CD14-positive monocyte (primary cell): ENCODE results near the gene CDKN2A. TPM values are rescaled to one million over a fixed set of nuclear protein-coding genes. Genes with fewer than 3 reads are reported as not detected.

Source experiments
- DNase-seq, 3 donors: peaks; one replicate each; pipeline ENCODE4 v3.0.0-alpha.2; 2011 to 2022
- H2AFZ ChIP-seq: 2 replicates; pipeline ENCODE4 v1.6.0; 2012; ENCODE audit warnings: mild to moderate bottlenecking, low read depth, low read length, inconsistent platforms; ENCODE audit not compliant: insufficient read depth, poor library complexity, severe bottlenecking
- H3K27ac ChIP-seq, 2 donors: 1 replicate in 1 of 2; 2 replicates in 1 of 2; pipeline ENCODE4 v1.5.1; 2012 to 2013; ENCODE audit warnings: low read length in 2 of 2, control low read depth in 1 of 2, inconsistent platforms in 1 of 2, low read depth in 1 of 2, mild to moderate bottlenecking in 1 of 2
- H3K27me3 ChIP-seq, 2 donors: one replicate each; pipeline versions ENCODE4 v1.6.0 to v1.6.1; 2011 to 2013; ENCODE audit warnings: low read length in 2 of 2; ENCODE audit not compliant: control insufficient read depth in 2 of 2, insufficient read depth in 2 of 2
- H3K36me3 ChIP-seq, 2 donors: replicated peaks in 1 of 2; 1 replicate in 1 of 2; 2 replicates in 1 of 2; pipeline versions ENCODE4 v1.5.1 to v1.6.1; 2012 to 2013; ENCODE audit warnings: low read length in 2 of 2, control low read depth in 1 of 2, inconsistent platforms in 1 of 2, mild to moderate bottlenecking in 1 of 2; ENCODE audit not compliant: insufficient read depth in 2 of 2, control insufficient read depth in 1 of 2
- H3K4me1 ChIP-seq, 2 donors: 1 replicate in 1 of 2; 2 replicates in 1 of 2; pipeline versions ENCODE4 v1.5.1 to v1.6.1; 2012 to 2013; ENCODE audit warnings: low read length in 2 of 2, control low read depth in 1 of 2, inconsistent platforms in 1 of 2, mild to moderate bottlenecking in 1 of 2, moderate library complexity in 1 of 2; ENCODE audit not compliant: insufficient read depth in 2 of 2, control insufficient read depth in 1 of 2
- H3K4me2 ChIP-seq: replicated peaks from 2 replicates; pipeline ENCODE3; 2012; ENCODE audit warnings: low read length, moderate library complexity, mild to moderate bottlenecking; ENCODE audit not compliant: poor library complexity, severe bottlenecking; ENCODE audit errors: extremely low read depth
- H3K4me3 ChIP-seq, 3 experiments: fragments of 200-600 bp in 1 of 3; sonication (generic) in 1 of 3; replicated peaks in 1 of 3; 1 replicate in 2 of 3; 2 replicates in 1 of 3; pipeline ENCODE4 v1.5.1; 2011 to 2013; ENCODE audit warnings: low read length in 3 of 3, mild to moderate bottlenecking in 3 of 3, control low read depth in 2 of 3, low read depth in 2 of 3, inconsistent platforms in 1 of 3, moderate library complexity in 1 of 3
- H3K79me2 ChIP-seq: 2 replicates; pipeline ENCODE4 v1.6.0; 2012; ENCODE audit warnings: mild to moderate bottlenecking, control low read depth, inconsistent platforms, low read length, moderate library complexity; ENCODE audit not compliant: insufficient read depth
- H3K9ac ChIP-seq: 2 replicates; pipeline ENCODE4 v1.6.0; 2017; ENCODE audit warnings: low read length, mild to moderate bottlenecking; ENCODE audit not compliant: insufficient read depth, poor library complexity, severe bottlenecking
- H3K9me3 ChIP-seq, 2 donors: replicated peaks in 1 of 2; 1 replicate in 1 of 2; 2 replicates in 1 of 2; pipeline versions ENCODE4 v1.5.1 to v1.6.1; 2012 to 2013; ENCODE audit warnings: low read length in 2 of 2, control low read depth in 1 of 2; ENCODE audit not compliant: control insufficient read depth in 1 of 2, insufficient read depth in 1 of 2
- H4K20me1 ChIP-seq: 2 replicates; pipeline ENCODE4 v1.6.0; 2012; ENCODE audit warnings: mild to moderate bottlenecking, low read length, control low read depth, moderate library complexity; ENCODE audit not compliant: insufficient read depth
- H3K27ac Mint-ChIP-seq, 7 donors: one replicate each; pipeline ENCODE4 v1.8.0; 2020; ENCODE audit warnings: mild to moderate bottlenecking in 7 of 7, mixed read lengths in 7 of 7, moderate library complexity in 6 of 7, inconsistent platforms in 2 of 7
- H3K27me3 Mint-ChIP-seq, 3 donors: one replicate each; pipeline ENCODE4 v1.8.0; 2021 to 2022; ENCODE audit warnings: low read depth in 3 of 3, mild to moderate bottlenecking in 3 of 3, mixed read lengths in 3 of 3, moderate library complexity in 3 of 3, inconsistent platforms in 1 of 3
- H3K36me3 Mint-ChIP-seq, 2 donors: one replicate each; pipeline ENCODE4 v1.8.0; 2020; ENCODE audit warnings: mixed read lengths in 2 of 2, inconsistent platforms in 1 of 2, mild to moderate bottlenecking in 1 of 2
- H3K4me1 Mint-ChIP-seq: one replicate; pipeline ENCODE4 v1.8.0; 2020; ENCODE audit warnings: mild to moderate bottlenecking, mixed read lengths
- H3K4me3 Mint-ChIP-seq, 2 donors: one replicate each; pipeline ENCODE4 v1.8.0; 2020; ENCODE audit warnings: mild to moderate bottlenecking in 2 of 2, mixed read lengths in 2 of 2, moderate library complexity in 1 of 2
- H3K9me3 Mint-ChIP-seq, 7 donors: one replicate each; pipeline ENCODE4 v1.8.0; 2020 to 2022; ENCODE audit warnings: mixed read lengths in 7 of 7, mild to moderate bottlenecking in 6 of 7, moderate library complexity in 6 of 7, inconsistent platforms in 2 of 7
- WGBS: methylation state at CpG from one replicate; pipeline ENCODE4 v1.1.5; 2013; ENCODE audit warnings: missing lambda C conversion rate; ENCODE audit not compliant: insufficient coverage; 5-methylcytosine and 5-hydroxymethylcytosine counted together
- intact Hi-C, 2 donors: fragments of 100-400 bp; cut with micrococcal nuclease; formaldehyde crosslinking; loops; one replicate each; pipeline versions ENCODE4 v1.15.0 to v1.15.1; 2023
- polyA plus RNA-seq, 3 donors: library from polyadenylated mRNA; depleted of rRNA in 1 of 3; unstranded in 2 of 3; stranded (reverse) in 1 of 3; fragments of 300-500 nt in 2 of 3; fragments of >200 nt in 1 of 3; fragmentation: Illumina TruSeq in 2 of 3; gene quantifications; 1 replicate in 2 of 3; 2 replicates in 1 of 3; pipeline ENCODE4 v1.2.3, GENCODE V29; 2012 to 2021
- TF ChIP-seq, protein P1 (sequence below): fragments of 200-600 bp; IDR thresholded peaks from one replicate; pipeline ENCODE4 v1.8.0; 2022; ENCODE audit warnings: antibody characterized with exemption, mild to moderate bottlenecking

CDKN2A gene
- polyA plus RNA-seq, 3 donors, result 0.86 to 1.6 (median 1.1) TPM

DNA sequence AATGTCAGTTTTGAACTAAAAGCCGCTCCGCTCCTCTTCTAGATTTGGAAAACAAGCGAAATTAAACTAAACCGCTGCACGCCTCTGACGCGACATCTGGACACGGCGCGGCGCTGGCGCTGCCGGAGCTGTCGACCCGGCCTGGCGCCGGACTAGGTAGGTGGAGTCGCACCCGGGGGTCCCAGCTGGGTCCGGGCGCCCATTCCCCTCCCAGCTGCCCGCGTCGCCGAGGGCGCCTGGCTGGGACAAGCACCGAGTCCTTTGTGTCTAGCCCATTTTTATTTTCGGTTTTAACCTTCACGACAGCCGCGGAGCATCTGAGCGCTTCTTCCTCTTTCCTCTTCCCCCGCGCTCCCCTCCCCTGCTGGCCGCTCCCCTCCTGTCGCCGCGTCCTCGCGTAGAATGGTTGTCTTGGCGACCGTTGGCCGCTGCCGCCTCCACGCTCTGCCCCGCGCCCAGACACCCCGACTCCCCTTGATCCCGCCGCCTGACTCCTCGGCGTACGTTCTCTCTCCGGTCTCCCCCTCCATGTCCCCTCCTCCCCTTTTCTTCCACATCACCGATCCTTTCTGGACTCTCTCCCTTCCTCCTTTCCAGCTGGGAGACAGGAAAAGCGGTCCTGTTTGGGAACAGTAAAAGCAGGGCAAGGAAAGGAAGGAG is 944 bp upstream of the CDKN2A start:
- Histone ChIP-seq H3K79me2 (peaks cover 4% of the 10 kb centered on the region), H3K4me1 (peaks cover 20 to 30% of the 10 kb centered on the region in 2 donors), H3K4me2 (peak overlapping the region; percentile 100), H3K27me3 (peaks cover 44 to 78% of the 10 kb centered on the region in 2 donors), H3K27ac (peak overlapping the region; percentile 76 to 97), H3K4me3 (peak overlapping the region; percentile 56 to 94 (median 73)), H3K9me3 (peaks cover 0 to 8% of the 10 kb centered on the region in 2 donors), H2AFZ (peak overlapping the region; percentile 96), H4K20me1 (no peaks in the 10 kb centered on the region), H3K9ac (peak overlapping the region; percentile 95), H3K36me3 (no peaks in the 10 kb centered on the region)
- intact Hi-C loops, result loop anchor here in 1 of 2 donors (1.0 kb wide), 1 partner anchor 13 kb away; no protein-coding TSS in a partner anchor
- peaks cover 14 to 28% of the 10 kb centered on the region in 2 donors for H3K36me3 Mint-ChIP-seq
- H3K9me3 Mint-ChIP-seq, result peaks cover 0 to 10% (median under 1%) of the 10 kb centered on the region in 7 donors
- 0% methylated on average over 54 of the region's 56 CpGs for WGBS
- peak; percentile 89 to 93 (median 91) for DNase-seq
- peak overlapping the region; percentile 95 to 98 for H3K4me3 Mint-ChIP-seq
- TF ChIP-seq, protein P1, sequence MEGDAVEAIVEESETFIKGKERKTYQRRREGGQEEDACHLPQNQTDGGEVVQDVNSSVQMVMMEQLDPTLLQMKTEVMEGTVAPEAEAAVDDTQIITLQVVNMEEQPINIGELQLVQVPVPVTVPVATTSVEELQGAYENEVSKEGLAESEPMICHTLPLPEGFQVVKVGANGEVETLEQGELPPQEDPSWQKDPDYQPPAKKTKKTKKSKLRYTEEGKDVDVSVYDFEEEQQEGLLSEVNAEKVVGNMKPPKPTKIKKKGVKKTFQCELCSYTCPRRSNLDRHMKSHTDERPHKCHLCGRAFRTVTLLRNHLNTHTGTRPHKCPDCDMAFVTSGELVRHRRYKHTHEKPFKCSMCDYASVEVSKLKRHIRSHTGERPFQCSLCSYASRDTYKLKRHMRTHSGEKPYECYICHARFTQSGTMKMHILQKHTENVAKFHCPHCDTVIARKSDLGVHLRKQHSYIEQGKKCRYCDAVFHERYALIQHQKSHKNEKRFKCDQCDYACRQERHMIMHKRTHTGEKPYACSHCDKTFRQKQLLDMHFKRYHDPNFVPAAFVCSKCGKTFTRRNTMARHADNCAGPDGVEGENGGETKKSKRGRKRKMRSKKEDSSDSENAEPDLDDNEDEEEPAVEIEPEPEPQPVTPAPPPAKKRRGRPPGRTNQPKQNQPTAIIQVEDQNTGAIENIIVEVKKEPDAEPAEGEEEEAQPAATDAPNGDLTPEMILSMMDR, result no peak
- peaks cover 51 to 66% (median 58%) of the 10 kb centered on the region in 3 donors for H3K27me3 Mint-ChIP-seq
- peaks cover 26% of the 10 kb centered on the region for H3K4me1 Mint-ChIP-seq
- peak overlapping the region; percentile 91 to 97 (median 95) for H3K27ac Mint-ChIP-seq

DNA sequence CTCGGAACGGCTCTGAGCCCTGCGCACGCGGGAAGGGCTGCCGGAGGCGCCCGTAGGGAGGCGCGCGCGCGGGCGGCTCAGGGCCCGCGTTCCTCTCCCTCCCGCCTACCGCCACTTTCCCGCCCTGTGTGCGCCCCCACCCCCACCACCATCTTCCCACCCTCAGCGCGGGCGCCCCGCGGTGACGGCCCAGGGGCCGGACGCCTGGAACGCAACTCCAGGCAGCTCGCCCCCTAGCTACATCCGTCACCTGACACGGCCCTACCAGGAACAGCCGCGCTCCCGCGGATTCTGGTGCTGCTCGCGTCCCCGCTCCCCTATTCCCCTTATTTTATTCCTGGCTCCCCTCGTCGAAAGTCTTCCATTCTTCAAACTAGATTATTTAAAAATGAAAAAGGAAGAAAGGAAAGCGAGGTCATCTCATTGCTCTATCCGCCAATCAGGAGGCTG is 389 bp upstream of the CDKN2A start, which contains the start of gene CDKN2B-AS1:
Gene CDKN2B-AS1 (plus strand): TSS at position 236 of the 450 bp plus-strand sequence.
- TF ChIP-seq, protein P1, result no peak
- Mint-ChIP-seq H3K4me1 (peaks cover 32% of the 10 kb centered on the region), H3K27me3 (peaks cover 52 to 66% (median 58%) of the 10 kb centered on the region in 3 donors), H3K9me3 (peaks cover 3 to 16% (median 6%) of the 10 kb centered on the region in 7 donors), H3K4me3 (peak within 1 kb of the TSS; percentile 95 to 98), H3K36me3 (peaks cover 14 to 30% of the 10 kb centered on the region in 2 donors), H3K27ac (peak within 1 kb of the TSS; percentile 91 to 97 (median 95))
- H3K4me2 ChIP-seq, result peak within 1 kb of the TSS; percentile 100
- H3K27me3 ChIP-seq, result peaks cover 44 to 78% of the 10 kb centered on the region in 2 donors
- no peaks in the 10 kb centered on the region for H4K20me1 ChIP-seq
- H3K4me1 ChIP-seq, result peaks cover 26 to 35% of the 10 kb centered on the region in 2 donors
- intact Hi-C loops, result loop anchor here in 1 of 2 donors (1.0 kb wide), 1 partner anchor 14 kb away; no protein-coding TSS in a partner anchor
- peak in 2 of 3 donors; percentile 40 to 43 for DNase-seq
- H3K9me3 ChIP-seq, result peaks cover 5 to 14% of the 10 kb centered on the region in 2 donors
- H2AFZ ChIP-seq, result peak within 1 kb of the TSS; percentile 96
- 1% methylated on average over 20 of the region's 43 CpGs for WGBS
- H3K9ac ChIP-seq, result peak within 1 kb of the TSS; percentile 95
- H3K79me2 ChIP-seq, result peaks cover 4% of the 10 kb centered on the region
- H3K4me3 ChIP-seq, result peak within 1 kb of the TSS; percentile 56 to 94 (median 73)
- H3K36me3 ChIP-seq, result no peaks in the 10 kb centered on the region
- H3K27ac ChIP-seq, result peak within 1 kb of the TSS; percentile 76 to 97
